Fibroblast of lung (primary cell): ENCODE measurements around the gene PHACTR2.

Source experiments
- CTCF ChIP-seq, 2 donors: IDR thresholded peaks in 1 of 2; conservative IDR thresholded peaks in 1 of 2; 1 replicate in 1 of 2; 2 replicates in 1 of 2; pipeline ENCODE4 v1.5.1; 2011 to 2012; ENCODE audit warnings: low read length in 2 of 2, control low read depth in 1 of 2, inconsistent platforms in 1 of 2, low read depth in 1 of 2, mild to moderate bottlenecking in 1 of 2
- EZH2 ChIP-seq: IDR thresholded peaks from 2 replicates; pipeline ENCODE4 v1.5.1; 2012; ENCODE audit warnings: low read length, control low read depth, mild to moderate bottlenecking; ENCODE audit errors: missing control alignments

GRCh38 chr6:143724876-143725275 is 47.1 kb downstream of the PHACTR2 start:
- no peak for TF ChIP-seq CTCF (conservative IDR thresholded peaks at IDR 0.05 in 1 of 2, IDR thresholded peaks at IDR 0.05 in 1 of 2; ENCODE audit: low read depth in 1 of 2, low read length in 2 of 2)
- TF ChIP-seq EZH2, result no peak
